ENCODE results near the gene NRROS. TPM values are rescaled to one million over a fixed set of nuclear protein-coding genes. Genes with fewer than 3 reads are reported as not detected.

The NRROS gene
- total and polyA plus RNA-seq, 2 of the 13 experiments (the other 11 are each of a cell fraction or from before 2014, with no cell fraction given): not detected

DNA sequence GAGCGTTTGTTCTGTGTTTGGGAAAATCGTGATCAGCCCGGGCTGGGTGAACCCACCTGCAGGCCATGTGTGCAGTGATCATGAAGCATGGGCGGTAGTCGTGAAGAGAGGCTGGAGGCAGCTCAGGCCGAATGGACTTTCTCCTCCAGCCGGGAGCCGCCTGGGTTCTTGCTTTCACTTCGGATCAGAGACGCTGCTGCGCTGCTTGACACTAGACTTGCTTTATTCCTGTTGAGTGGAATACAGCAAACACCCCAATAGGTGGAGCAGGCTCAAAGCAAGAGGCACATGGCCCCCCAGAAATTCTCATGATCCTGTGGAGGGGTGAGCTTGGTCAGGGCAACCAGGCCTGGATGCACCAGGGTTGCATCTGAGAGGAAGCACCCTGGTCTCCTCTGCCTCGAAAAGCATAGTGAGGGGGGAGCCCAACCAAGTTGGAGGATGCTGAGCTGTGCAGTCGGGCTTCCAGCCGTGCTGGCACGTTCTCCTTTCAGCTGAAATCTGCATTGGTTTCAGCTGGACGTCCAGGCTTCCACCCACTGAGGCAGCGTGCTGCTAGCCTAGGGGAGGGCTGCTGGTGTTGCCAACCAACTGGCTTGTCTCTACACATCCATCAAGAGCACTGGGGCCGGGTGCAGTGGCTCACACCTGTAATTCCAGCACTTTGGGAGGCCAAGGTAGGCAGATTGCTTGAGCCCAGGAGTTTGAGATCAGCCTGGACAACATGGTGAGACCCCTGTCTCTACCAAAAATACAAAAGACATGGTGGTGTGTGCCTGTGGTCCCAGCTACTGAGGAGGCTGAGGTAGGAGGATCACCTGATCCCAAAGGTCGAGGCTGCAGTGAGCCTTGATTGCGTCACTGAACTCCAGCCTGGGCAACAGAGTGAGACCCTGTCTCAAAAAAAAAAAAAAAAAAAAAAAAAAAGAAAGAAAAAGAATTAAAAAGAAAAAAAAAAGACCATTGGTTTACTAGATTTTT, 2.8 kb upstream of the NRROS start (continued):
- TF ChIP-seq HNF1A (IDR thresholded peaks at IDR 0.05; ENCODE audit: low read depth): no peak
- TF ChIP-seq HNF1A (CRISPR knock-in tag; IDR thresholded peaks at IDR 0.05; ENCODE audit: borderline replicate concordance): no peak; the same call in 1 of the 2 replicates
- TF ChIP-seq, protein P1, sequence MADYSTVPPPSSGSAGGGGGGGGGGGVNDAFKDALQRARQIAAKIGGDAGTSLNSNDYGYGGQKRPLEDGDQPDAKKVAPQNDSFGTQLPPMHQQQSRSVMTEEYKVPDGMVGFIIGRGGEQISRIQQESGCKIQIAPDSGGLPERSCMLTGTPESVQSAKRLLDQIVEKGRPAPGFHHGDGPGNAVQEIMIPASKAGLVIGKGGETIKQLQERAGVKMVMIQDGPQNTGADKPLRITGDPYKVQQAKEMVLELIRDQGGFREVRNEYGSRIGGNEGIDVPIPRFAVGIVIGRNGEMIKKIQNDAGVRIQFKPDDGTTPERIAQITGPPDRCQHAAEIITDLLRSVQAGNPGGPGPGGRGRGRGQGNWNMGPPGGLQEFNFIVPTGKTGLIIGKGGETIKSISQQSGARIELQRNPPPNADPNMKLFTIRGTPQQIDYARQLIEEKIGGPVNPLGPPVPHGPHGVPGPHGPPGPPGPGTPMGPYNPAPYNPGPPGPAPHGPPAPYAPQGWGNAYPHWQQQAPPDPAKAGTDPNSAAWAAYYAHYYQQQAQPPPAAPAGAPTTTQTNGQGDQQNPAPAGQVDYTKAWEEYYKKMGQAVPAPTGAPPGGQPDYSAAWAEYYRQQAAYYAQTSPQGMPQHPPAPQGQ (CRISPR knock-in tag; IDR thresholded peaks at IDR 0.05; ENCODE audit: borderline replicate concordance): no peak
- no peak for TF ChIP-seq CREB1 (IDR thresholded peaks at IDR 0.05)
- no peak for TF ChIP-seq CREB1 (CRISPR knock-in tag; IDR thresholded peaks at IDR 0.05)
- TF ChIP-seq ATF2 (CRISPR knock-in tag; IDR thresholded peaks at IDR 0.05): no peak
- TF ChIP-seq MYC (CRISPR knock-in tag; IDR thresholded peaks at IDR 0.05; ENCODE audit: borderline replicate concordance): peak; percentile 36; the same call in 1 of the 2 replicates
- TF ChIP-seq, protein P2, sequence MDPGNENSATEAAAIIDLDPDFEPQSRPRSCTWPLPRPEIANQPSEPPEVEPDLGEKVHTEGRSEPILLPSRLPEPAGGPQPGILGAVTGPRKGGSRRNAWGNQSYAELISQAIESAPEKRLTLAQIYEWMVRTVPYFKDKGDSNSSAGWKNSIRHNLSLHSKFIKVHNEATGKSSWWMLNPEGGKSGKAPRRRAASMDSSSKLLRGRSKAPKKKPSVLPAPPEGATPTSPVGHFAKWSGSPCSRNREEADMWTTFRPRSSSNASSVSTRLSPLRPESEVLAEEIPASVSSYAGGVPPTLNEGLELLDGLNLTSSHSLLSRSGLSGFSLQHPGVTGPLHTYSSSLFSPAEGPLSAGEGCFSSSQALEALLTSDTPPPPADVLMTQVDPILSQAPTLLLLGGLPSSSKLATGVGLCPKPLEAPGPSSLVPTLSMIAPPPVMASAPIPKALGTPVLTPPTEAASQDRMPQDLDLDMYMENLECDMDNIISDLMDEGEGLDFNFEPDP (CRISPR knock-in tag; conservative IDR thresholded peaks at IDR 0.05): no peak
- TF ChIP-seq TEAD2 (CRISPR knock-in tag; IDR thresholded peaks at IDR 0.05): no peak
- TF ChIP-seq MTF1 (CRISPR knock-in tag; IDR thresholded peaks at IDR 0.05): no peak
- no peak for TF ChIP-seq ZNF674 (CRISPR knock-in tag; IDR thresholded peaks at IDR 0.05; ENCODE audit: low read depth)
- TF ChIP-seq, protein P3, sequence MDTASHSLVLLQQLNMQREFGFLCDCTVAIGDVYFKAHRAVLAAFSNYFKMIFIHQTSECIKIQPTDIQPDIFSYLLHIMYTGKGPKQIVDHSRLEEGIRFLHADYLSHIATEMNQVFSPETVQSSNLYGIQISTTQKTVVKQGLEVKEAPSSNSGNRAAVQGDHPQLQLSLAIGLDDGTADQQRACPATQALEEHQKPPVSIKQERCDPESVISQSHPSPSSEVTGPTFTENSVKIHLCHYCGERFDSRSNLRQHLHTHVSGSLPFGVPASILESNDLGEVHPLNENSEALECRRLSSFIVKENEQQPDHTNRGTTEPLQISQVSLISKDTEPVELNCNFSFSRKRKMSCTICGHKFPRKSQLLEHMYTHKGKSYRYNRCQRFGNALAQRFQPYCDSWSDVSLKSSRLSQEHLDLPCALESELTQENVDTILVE (CRISPR knock-in tag; IDR thresholded peaks at IDR 0.05): no peak
- TF ChIP-seq NFE2 (CRISPR knock-in tag; IDR thresholded peaks at IDR 0.05): no peak
- no peak for TF ChIP-seq ATAD3A (CRISPR knock-in tag; IDR thresholded peaks at IDR 0.05)
- no peak for TF ChIP-seq SMYD3 (CRISPR knock-in tag; IDR thresholded peaks at IDR 0.05)
- TF ChIP-seq RELA (CRISPR knock-in tag; IDR thresholded peaks at IDR 0.05): no peak

All from HepG2 (cell line).